CD4-positive, alpha-beta T cell (primary cell): Measurements from ENCODE around the gene CADPS. TPM values are rescaled to one million over a fixed set of nuclear protein-coding genes. Genes with fewer than 3 reads are reported as not detected.

Experiments
- ATAC-seq: fragments of 200-7000 bp; cut with Tn5 transposase; one replicate; pipeline ENCODE4 v1.10.0; 2022; ENCODE audit warnings: mild to moderate bottlenecking; ENCODE audit not compliant: poor library complexity
- CTCF ChIA-PET: fragments of 350-600 bp; sonication (Branson Sonifier 250); formaldehyde crosslinking; loops from one replicate; lab custom pipeline; 2021; ENCODE audit warnings: antibody characterized with exemption, inconsistent platforms; lab: Charles Lee
- POLR2A ChIA-PET: fragments of 350-600 bp; sonication (Branson Sonifier 250); formaldehyde crosslinking; loops from one replicate; lab custom pipeline; 2021; ENCODE audit warnings: antibody characterized with exemption, inconsistent platforms; lab: Charles Lee
- DNase-seq, 14 experiments: peaks; one replicate each; pipeline ENCODE4 v3.0.0-alpha.2; 2013 to 2020; ENCODE audit warnings: mixed read lengths in 2 of 14
- H3K27ac ChIP-seq, 2 donors: one replicate each; pipeline versions ENCODE4 v1.5.1 to v1.7.0; 2013; ENCODE audit warnings: low read length in 2 of 2, low read depth in 1 of 2, mild to moderate bottlenecking in 1 of 2
- H3K27me3 ChIP-seq, 2 experiments: 1 replicate in 1 of 2; 2 replicates in 1 of 2; pipeline versions ENCODE4 v1.6.1 to v1.7.0; 2013; ENCODE audit warnings: low read length in 2 of 2, control low read depth in 1 of 2, mild to moderate bottlenecking in 1 of 2, moderate library complexity in 1 of 2; ENCODE audit not compliant: insufficient read depth in 2 of 2, control insufficient read depth in 1 of 2
- H3K36me3 ChIP-seq: one replicate; pipeline ENCODE4 v1.6.1; 2013; ENCODE audit warnings: low read length, control low read depth; ENCODE audit not compliant: insufficient read depth
- H3K4me1 ChIP-seq: one replicate; pipeline ENCODE4 v1.6.1; 2013; ENCODE audit warnings: low read length, control low read depth; ENCODE audit not compliant: insufficient read depth
- H3K4me3 ChIP-seq: one replicate; pipeline ENCODE4 v1.5.1; 2013; ENCODE audit warnings: mild to moderate bottlenecking, low read length, moderate library complexity
- H3K9me3 ChIP-seq, 2 experiments: 1 replicate in 1 of 2; 2 replicates in 1 of 2; pipeline versions ENCODE4 v1.6.1 to v1.7.0; 2013; ENCODE audit warnings: low read length in 2 of 2, mild to moderate bottlenecking in 2 of 2, control low read depth in 1 of 2, moderate library complexity in 1 of 2; ENCODE audit not compliant: control insufficient read depth in 1 of 2, insufficient read depth in 1 of 2
- H3K27ac Mint-ChIP-seq: one replicate; pipeline ENCODE4 v1.8.0; 2020; ENCODE audit warnings: mixed read lengths
- H3K27me3 Mint-ChIP-seq: one replicate; pipeline ENCODE4 v1.8.0; 2021; ENCODE audit warnings: mixed read lengths
- H3K36me3 Mint-ChIP-seq: one replicate; pipeline ENCODE4 v1.8.0; 2021; ENCODE audit warnings: low read depth, mixed read lengths
- H3K4me1 Mint-ChIP-seq: one replicate; pipeline ENCODE4 v1.8.0; 2021; ENCODE audit warnings: low read depth, mixed read lengths
- H3K4me3 Mint-ChIP-seq: one replicate; pipeline ENCODE4 v1.8.0; 2020; ENCODE audit warnings: mild to moderate bottlenecking, mixed read lengths
- H3K9me3 Mint-ChIP-seq: one replicate; pipeline ENCODE4 v1.8.0; 2020; ENCODE audit warnings: mixed read lengths
- intact Hi-C, 2 experiments: fragments of 100-400 bp; cut with DNase I in 1 of 2; cut with micrococcal nuclease in 1 of 2; formaldehyde crosslinking; loops; one replicate each; pipeline versions ENCODE4 v1.15.1 to v1.9.0; 2023 to 2025; cut with DNase I, micrococcal nuclease
- total RNA-seq, 174 experiments: library from RNA in 2 of 174; stranded (reverse) in 2 of 174; gene quantifications; one replicate each; pipeline ENCODE4 v1.2.3 and lab custom pipeline; 2021 to 2026
- TF ChIP-seq, protein P1 (sequence below): fragments of 200-600 bp; IDR thresholded peaks from one replicate; pipeline ENCODE4 v1.8.0; 2022; ENCODE audit warnings: antibody characterized with exemption, mild to moderate bottlenecking

CADPS gene
- total RNA-seq, 2 experiments from 2014 or later: not detected

DNA sequence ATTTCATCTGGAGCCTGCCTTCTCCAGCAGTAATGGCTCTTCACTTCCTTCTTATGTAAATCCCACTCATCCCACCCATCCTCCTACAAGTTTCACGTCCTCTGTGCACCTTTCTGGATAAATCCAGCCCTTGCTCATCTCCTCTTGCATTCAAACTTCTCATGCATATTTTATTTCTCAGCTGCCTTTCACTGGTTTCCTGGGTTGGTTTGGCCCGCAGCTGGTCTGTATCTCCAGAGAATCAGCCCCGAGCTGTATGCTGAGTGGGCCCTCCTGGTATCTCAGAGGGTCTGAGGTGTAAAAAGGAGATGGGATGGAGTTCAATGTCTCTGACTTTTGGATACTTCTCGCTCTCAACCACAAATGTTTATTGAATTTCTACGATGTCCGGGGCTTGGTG, 253.3 kb downstream of the CADPS start:
- Mint-ChIP-seq H3K36me3 (no peaks in the 10 kb centered on the region), H3K4me3 (no peak overlapping the region), H3K4me1 (no peaks in the 10 kb centered on the region), H3K9me3 (no peaks in the 10 kb centered on the region), H3K27me3 (peaks cover 10% of the 10 kb centered on the region), H3K27ac (no peak overlapping the region)
- H3K4me1 ChIP-seq: no peaks in the 10 kb centered on the region
- DNase-seq (no peak), ATAC-seq (no peak)
- TF ChIP-seq, protein P1, sequence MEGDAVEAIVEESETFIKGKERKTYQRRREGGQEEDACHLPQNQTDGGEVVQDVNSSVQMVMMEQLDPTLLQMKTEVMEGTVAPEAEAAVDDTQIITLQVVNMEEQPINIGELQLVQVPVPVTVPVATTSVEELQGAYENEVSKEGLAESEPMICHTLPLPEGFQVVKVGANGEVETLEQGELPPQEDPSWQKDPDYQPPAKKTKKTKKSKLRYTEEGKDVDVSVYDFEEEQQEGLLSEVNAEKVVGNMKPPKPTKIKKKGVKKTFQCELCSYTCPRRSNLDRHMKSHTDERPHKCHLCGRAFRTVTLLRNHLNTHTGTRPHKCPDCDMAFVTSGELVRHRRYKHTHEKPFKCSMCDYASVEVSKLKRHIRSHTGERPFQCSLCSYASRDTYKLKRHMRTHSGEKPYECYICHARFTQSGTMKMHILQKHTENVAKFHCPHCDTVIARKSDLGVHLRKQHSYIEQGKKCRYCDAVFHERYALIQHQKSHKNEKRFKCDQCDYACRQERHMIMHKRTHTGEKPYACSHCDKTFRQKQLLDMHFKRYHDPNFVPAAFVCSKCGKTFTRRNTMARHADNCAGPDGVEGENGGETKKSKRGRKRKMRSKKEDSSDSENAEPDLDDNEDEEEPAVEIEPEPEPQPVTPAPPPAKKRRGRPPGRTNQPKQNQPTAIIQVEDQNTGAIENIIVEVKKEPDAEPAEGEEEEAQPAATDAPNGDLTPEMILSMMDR: no peak
- CTCF ChIA-PET: no interaction called here
- H3K9me3 ChIP-seq: no peaks in the 10 kb centered on the region
- no peaks in the 10 kb centered on the region for H3K36me3 ChIP-seq
- POLR2A ChIA-PET: no interaction called here
- intact Hi-C loops: loop anchor here (5.0 kb wide), 2 partner anchors 1195 to 1860 kb away; partner anchors contain the start of gene C3orf49 (in 1 of the 2)
- H3K4me3 ChIP-seq: no peak overlapping the region
- H3K27ac ChIP-seq: no peak overlapping the region
- no peaks in the 10 kb centered on the region for H3K27me3 ChIP-seq

DNA sequence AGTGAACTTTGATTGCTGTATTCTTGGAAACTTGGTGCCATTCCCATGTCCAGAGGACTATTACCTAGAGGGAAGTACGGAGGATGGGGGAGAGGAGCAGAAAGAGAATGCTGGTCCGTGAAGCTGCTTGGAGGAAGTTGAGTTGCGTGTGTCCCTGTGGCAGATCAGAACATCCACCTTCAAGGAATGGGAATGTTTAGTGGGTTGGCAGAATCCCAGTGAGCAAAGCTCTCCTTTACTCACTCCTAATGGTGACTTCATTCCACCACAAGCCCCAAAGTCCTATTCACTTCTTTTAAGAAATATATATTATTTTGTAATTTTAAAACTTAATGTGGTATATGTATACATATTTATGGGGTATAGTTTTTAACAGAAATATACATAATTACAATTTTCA, 254.0 kb downstream of the CADPS start:
- no peak for ATAC-seq
- Mint-ChIP-seq H3K27ac (no peak overlapping the region), H3K9me3 (no peaks in the 10 kb centered on the region), H3K4me1 (no peaks in the 10 kb centered on the region), H3K4me3 (no peak overlapping the region), H3K36me3 (no peaks in the 10 kb centered on the region), H3K27me3 (peaks cover 10% of the 10 kb centered on the region)
- DNase-seq: no peak
- CTCF ChIA-PET: no interaction called here
- intact Hi-C loops: loop anchor here (5.0 kb wide), 2 partner anchors 1196 to 1861 kb away; partner anchors contain the start of gene C3orf49 (in 1 of the 2)
- H3K27ac ChIP-seq: no peak overlapping the region
- no peaks in the 10 kb centered on the region for H3K36me3 ChIP-seq
- TF ChIP-seq, protein P1: no peak
- no peaks in the 10 kb centered on the region for H3K4me1 ChIP-seq
- H3K4me3 ChIP-seq: no peak overlapping the region
- no peaks in the 10 kb centered on the region for H3K9me3 ChIP-seq
- POLR2A ChIA-PET: no interaction called here
- no peaks in the 10 kb centered on the region for H3K27me3 ChIP-seq

DNA sequence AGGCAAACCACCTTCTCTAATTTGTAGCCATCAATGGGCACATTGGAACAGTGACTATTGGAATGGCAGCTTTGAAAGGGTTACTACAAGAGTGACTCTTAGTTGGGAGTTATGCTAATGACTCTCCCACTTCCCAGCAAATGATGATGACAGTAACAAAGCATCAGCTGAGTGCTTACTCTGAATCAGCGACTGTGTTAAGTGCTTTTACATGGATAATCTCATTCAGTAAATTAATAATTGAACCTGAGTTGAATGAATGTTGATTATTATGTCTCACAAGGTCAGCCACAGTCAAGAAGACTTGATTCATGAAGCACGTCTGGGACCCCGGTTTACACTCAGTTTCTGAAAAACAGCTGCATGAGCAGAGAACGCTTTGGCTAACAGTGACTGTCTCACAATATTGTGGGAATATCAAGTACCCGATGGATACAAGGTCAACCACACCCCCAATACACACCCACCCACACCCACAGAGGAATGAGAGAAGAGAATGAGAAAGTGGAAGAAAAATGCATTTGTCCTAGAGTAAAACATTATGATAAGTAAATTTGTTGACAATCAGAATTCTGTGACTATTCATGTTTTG, 259.9 kb downstream of the CADPS start:
- intact Hi-C loops: no loop called here
- ChIA-PET CTCF (interaction anchor here (0.5 kb wide), 1 partner anchor 1210 kb away, joined by 3 read pairs; no protein-coding TSS in a partner anchor), POLR2A (no interaction called here)
- Histone ChIP-seq H3K9me3 (no peaks in the 10 kb centered on the region), H3K36me3 (no peaks in the 10 kb centered on the region), H3K27ac (no peak overlapping the region), H3K4me1 (no peaks in the 10 kb centered on the region), H3K4me3 (no peak overlapping the region), H3K27me3 (no peaks in the 10 kb centered on the region)
- DNase-seq (no peak), ATAC-seq (no peak)
- Mint-ChIP-seq H3K4me1 (no peaks in the 10 kb centered on the region), H3K27me3 (peaks cover 7% of the 10 kb centered on the region), H3K27ac (no peak overlapping the region), H3K4me3 (no peak overlapping the region), H3K9me3 (no peaks in the 10 kb centered on the region), H3K36me3 (no peaks in the 10 kb centered on the region)
- TF ChIP-seq, protein P1: no peak
